Testis (tissue), 2 donors: ENCODE data around the gene ZFPM1.

Experiments used
- CTCF ChIP-seq, 3 experiments: fragments of 450-650 bp in 2 of 3; fragments of 200-600 bp in 1 of 3; sonication (generic) in 1 of 3; IDR thresholded peaks; one replicate each; pipeline ENCODE4 v1.5.1; 2016 to 2019; ENCODE audit warnings: antibody characterized with exemption in 3 of 3, mild to moderate bottlenecking in 2 of 3, moderate library complexity in 1 of 3
- POLR2A ChIP-seq: fragments of 450-650 bp; IDR thresholded peaks from one replicate; pipeline ENCODE4 v1.6.1; 2017; ENCODE audit warnings: antibody characterized with exemption, mild to moderate bottlenecking, moderate library complexity

- TF ChIP-seq POLR2A (no peak), CTCF (IDR thresholded peaks at IDR 0.05) (peak; percentile 31 to 59 (median 58))
Measured at GRCh38 chr16:88561485-88562359, 108.6 kb downstream of the ZFPM1 start.
